GDM1 (cell line): ENCODE measurements around the gene ATAD3C.
"Not testable (repeated sequence)": the region's sequence is repeated elsewhere in the genome, so short reads cannot be mapped to it uniquely, and the experiment has no call there.

Experiments used
- DNase-seq: peaks from one replicate; lab custom pipeline; 2025; lab: John Stamatoyannopoulos, UW

Gene ATAD3C

GRCh38 chr1:1418464-1419362, 30.8 kb upstream of the ATAD3C start:
- no peak for DNase-seq

- DNase-seq = no peak
These were observed 30.1 kb upstream of the ATAD3C start for GRCh38 chr1:1419363-1419812.

- no peak for DNase-seq
These were observed 29.5 kb upstream of the ATAD3C start for GRCh38 chr1:1419813-1420653.

GRCh38 chr1:1420654-1421141, 28.8 kb upstream of the ATAD3C start:
- DNase-seq = no peak

- DNase-seq = no peak
These were observed 28.2 kb upstream of the ATAD3C start, which contains the start of gene ANKRD65 for GRCh38 chr1:1421147-1421906. TSS of gene ANKRD65 (minus strand) at chr1:1421276. CDS start at chr1:1421005, 271 bp downstream.

GRCh38 chr1:1421907-1422464, 27.5 kb upstream of the ATAD3C start:
- DNase-seq = no peak

DNA sequence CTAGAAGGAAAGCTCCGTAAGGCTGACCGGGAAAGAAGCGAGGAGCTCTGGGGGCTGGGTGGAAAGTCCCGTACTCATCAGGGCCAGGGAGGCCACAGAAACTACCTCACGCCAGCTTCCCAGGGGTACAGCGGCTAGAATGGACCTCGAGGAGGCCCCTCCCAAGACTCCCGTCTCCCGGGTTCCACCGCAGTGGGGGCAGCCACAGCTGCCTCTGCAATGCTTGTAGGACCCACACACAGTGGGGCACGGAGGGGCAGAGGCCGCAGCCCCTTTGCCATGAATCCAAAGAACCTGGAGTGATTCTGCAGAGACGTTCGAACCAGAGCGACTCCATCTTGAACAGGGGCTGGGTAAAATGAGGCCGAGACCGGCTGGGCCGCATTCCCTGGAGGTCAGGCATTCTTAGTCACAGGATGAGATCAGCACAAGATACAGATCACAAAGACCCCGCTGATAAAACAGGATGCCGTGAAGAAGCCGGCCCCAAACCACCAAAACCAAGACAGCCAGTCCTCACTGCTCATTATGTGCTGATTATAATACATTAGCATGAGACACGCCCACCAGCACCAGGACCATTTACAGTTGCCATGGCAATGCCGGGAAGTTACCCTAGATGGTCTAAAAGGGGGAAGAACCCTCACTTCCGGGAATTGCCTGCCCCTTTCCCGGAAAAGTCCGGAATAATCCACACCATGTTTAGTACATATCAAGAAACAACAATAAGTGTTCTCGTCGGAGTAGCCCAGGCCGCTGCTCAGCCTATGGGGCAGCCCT, 26.8 kb upstream of the ATAD3C start:
- DNase-seq = no peak

GRCh38 chr1:1423245-1423597, 26.3 kb upstream of the ATAD3C start:
- DNase-seq = no peak

GRCh38 chr1:1424707-1425106, 24.8 kb upstream of the ATAD3C start:
- no peak for DNase-seq

DNA sequence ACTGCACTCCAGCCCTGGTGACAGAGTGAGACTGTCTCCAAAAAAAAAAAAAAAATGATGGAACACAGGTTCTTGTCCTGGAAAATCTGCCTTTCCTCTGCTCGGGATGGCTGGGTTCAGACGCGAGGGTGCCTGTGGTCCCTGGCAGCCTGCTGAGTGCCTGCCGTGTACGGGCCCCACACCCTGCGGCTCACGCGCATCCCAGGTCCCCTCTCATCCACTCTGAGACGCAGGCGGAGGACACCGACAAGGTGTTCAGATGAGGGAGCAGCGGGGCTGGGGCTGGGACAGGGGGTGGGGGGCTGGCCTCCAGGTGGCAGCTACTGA, 24.1 kb upstream of the ATAD3C start:
- DNase-seq = no peak

- DNase-seq = no peak
These were observed 23.6 kb upstream of the ATAD3C start for GRCh38 chr1:1425753-1426495.

DNA sequence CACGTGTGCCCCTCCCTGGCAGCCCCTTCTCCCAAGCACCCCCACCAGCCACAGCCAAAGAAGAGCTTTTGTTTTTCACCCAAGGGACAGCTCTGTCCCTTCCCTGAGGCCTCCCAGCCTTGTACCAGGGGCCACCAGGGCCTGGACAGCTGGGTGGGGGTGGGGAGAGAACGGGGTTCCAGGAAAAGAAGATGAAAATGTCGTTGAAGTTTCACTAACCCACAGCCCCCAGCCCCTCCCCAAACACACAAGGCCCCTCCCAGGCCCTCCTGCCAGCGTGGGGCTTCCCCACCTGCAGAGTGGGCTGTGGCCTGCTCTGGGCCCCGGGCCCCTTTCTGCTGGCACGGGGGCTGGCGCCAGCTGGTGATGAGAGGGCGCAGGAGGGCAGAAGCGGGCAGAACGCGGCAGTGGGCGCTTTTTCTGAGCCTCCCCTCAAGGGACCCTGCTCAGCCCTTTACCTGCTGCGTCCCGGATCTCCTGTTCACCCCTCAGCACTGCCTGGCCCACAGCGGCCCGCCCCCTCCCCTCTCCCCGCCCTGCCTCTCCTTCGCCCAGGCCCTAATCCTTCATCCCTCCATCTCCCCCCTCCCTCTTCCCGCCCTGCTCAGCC, 22.9 kb upstream of the ATAD3C start:
- DNase-seq = no peak

DNA sequence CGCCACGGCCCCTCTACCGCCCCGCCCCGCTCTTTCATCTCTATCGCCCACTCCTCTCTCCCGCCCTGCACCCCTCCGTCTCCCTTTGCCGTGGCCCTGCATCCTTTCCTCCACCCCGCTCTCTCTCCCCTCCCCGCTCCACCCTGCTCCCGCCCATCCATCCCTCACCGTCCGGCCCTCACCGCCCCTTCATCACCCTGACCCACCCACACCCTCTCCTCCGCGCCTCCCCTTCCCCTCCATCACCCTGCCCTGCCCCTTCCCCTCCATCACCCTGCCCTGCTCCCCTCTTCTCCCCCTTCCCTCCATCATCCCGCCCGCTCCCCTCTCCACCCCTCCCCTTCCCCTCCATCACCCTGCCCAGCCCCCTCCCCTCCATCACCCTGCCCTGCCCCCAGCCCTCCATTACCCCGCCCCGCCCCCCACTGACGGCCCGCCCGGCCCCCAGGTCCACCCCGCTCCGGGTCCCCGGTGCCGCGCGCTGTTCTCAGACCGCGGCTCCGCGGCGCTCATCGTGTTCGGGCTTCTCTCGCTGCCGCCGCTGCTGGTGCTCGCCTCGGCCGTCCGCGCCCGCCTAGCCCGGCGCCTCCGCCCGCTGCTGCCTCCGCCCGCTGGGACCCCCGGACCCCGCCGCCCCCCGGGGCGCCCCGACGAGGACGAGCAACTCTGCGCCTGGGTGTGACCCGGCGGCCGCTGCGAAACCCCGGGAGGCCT, 22.2 kb upstream of the ATAD3C start:
- no peak for DNase-seq

DNA sequence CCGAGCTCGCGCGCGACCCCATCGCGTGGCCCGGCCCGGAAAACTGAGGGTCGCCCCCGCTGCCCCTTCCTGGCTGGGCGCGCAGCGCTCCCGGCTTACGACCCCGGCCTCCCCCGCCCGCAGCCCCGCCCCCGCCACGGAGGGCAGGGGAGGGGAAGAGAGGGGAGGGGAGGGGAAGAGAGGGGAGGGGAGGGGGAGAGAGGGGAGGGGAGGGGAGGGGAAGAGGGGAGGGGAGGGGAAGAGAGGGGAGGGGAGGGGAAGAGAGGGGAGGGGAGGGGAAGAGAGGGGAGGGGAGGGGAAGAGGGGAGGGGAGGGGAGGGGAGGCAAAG, 21.7 kb upstream of the ATAD3C start:
- no peak for DNase-seq

DNA sequence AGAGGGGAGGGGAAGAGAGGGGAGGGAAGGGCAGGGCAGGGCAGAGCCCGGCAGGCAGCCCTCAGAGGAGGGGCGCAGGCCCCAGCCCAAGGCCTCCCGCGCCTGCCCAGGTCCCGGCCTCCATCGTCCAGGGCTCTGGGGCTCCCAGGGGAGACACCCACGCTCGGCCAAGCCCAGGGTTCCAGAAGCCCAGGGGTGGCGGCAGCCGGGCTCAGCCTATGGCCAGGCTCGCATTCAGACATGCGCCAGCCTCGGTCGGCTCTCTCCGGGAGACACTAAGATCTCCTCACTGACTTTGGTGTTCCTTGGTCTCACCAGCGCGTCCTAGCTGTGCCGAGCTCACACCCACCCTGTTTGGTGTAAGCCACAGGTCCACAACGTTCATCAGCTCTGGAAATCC, 21.3 kb upstream of the ATAD3C start:
- DNase-seq = no peak

DNA sequence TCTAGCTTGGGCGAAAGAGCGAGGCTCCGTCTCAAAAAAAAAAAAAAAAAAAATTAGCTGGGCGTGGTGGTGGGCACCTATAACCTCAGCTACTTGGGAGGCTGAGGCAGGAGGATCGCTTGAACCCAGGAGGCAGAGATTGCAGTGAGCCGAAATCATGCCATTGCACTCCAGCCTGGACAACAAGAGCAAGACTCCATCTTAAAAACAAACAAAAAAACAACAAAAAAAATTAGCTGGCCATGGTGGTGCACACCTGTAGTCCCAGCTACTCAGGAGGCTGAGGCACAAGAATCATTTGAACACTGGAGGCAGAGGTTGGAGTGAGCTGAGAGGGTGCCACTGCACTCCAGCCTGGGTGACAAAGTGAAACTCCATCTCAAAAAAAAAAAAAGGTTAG, 20.5 kb upstream of the ATAD3C start:
- DNase-seq = not testable (repeated sequence)

- DNase-seq = no peak
These were observed 19.8 kb upstream of the ATAD3C start for GRCh38 chr1:1429671-1430073.

- DNase-seq = no peak
These were observed 19.1 kb upstream of the ATAD3C start for GRCh38 chr1:1430114-1430982.
